ENCODE results near the gene STAP2.

Gene STAP2

DNA sequence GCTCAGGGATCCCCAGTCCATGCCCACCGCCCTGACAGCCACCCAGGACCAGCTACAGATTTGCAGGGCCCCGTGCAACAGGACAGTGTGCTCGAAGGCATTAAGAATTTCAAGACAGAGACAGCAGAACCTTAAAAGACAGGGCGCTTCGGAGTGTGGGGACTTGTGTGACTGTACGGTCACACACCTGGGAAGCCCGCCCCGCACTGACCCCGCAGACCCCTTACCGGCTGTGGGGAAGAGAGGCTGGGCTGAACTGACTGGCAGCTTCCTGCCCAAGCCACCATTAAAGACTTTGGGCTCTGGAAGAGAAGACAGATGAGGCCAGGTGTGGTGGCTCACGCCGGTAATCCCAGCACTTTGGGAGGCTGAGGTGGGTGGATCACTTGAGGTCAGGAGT is 14.4 kb downstream of the STAP2 start:
- H3K4me1 ChIP-seq (ENCODE audit: control insufficient read depth, insufficient read depth, low read length, poor library complexity, severe bottlenecking) = peaks cover 2% of the 10 kb centered on the region
- no peak overlapping the region for H3K4me3 ChIP-seq (ENCODE audit: extremely low read depth, insufficient read depth, low read length, poor library complexity, severe bottlenecking)
- H3K36me3 ChIP-seq (ENCODE audit: control insufficient read depth, insufficient read depth, low read length) = no peaks in the 10 kb centered on the region
- H3K9me3 ChIP-seq (ENCODE audit: control insufficient read depth, low read length) = peaks cover 9% of the 10 kb centered on the region
- H3K27ac ChIP-seq (ENCODE audit: low read depth, low read length, severe bottlenecking) = no peak overlapping the region
- 96% methylated on average over 10 of the region's 12 CpGs for WGBS, 2 experiments (ENCODE audit: insufficient coverage in 2 of 2)

DNA sequence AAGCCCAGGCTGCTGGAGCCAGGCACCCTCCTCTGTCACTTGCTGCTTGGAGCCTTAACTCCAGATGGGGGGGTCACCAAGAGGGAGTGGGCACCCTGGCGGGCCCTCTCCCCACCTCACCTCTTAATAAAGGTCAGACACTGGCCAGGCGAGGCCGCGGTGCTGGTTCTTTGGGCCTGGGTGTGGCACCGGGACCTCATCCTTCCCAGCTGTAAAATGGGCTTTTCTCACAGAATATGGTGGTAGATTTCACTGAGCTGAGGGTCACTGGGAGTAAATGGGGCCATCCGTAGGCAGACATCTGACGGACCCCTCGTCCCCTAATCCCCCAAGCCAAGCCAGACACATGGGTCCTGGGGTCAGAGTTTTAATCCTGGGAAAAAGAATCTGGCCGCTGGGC is 14.9 kb downstream of the STAP2 start:
- 93 to 97% methylated on average over 5 to 7 of the region's 9 CpGs for WGBS, 2 experiments (ENCODE audit: insufficient coverage in 2 of 2)
- Histone ChIP-seq H3K4me1 (ENCODE audit: control insufficient read depth, insufficient read depth, low read length, poor library complexity, severe bottlenecking) (peaks cover 2% of the 10 kb centered on the region), H3K9me3 (ENCODE audit: control insufficient read depth, low read length) (peaks cover 9% of the 10 kb centered on the region), H3K27ac (ENCODE audit: low read depth, low read length, severe bottlenecking) (no peak overlapping the region), H3K36me3 (ENCODE audit: control insufficient read depth, insufficient read depth, low read length) (peaks cover 3% of the 10 kb centered on the region), H3K4me3 (ENCODE audit: extremely low read depth, insufficient read depth, low read length, poor library complexity, severe bottlenecking) (no peak overlapping the region)

DNA sequence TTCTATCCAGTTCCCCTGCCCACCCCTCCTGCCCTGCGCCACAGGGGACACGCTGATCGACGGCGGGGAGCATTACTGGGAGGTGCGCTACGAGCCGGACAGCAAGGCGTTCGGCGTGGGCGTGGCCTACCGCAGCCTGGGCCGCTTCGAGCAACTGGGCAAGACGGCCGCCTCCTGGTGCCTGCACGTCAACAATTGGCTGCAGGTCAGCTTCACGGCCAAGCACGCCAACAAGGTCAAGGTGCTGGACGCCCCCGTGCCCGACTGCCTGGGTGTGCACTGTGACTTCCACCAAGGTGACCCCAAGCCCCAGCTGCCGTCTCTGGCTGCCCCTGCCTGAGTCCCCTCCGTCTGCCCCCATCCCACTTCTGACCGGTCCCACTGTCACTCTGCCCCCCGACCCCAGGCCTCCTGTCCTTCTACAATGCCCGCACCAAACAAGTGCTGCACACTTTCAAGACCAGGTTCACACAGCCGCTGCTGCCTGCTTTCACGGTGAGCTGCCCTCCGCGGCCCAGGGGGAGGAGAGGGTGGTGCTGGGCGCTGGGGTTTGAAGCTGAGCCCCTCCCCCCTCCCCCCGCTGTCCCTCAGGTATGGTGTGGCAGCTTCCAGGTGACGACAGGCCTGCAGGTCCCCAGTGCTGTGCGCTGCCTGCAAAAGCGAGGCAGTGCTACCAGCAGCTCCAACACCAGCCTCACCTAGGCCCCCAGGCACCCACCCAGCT is 15.5 kb downstream of the STAP2 start:
- H3K4me1 ChIP-seq (ENCODE audit: control insufficient read depth, insufficient read depth, low read length, poor library complexity, severe bottlenecking) = peaks cover 2% of the 10 kb centered on the region
- H3K9me3 ChIP-seq (ENCODE audit: control insufficient read depth, low read length) = peaks cover 9% of the 10 kb centered on the region
- 94 to 95% methylated on average over 23 to 30 of the region's 37 CpGs for WGBS, 2 experiments (ENCODE audit: insufficient coverage in 2 of 2)
- peaks cover 9% of the 10 kb centered on the region for H3K36me3 ChIP-seq (ENCODE audit: control insufficient read depth, insufficient read depth, low read length)
- no peak overlapping the region for H3K4me3 ChIP-seq (ENCODE audit: extremely low read depth, insufficient read depth, low read length, poor library complexity, severe bottlenecking)
- no peak overlapping the region for H3K27ac ChIP-seq (ENCODE audit: low read depth, low read length, severe bottlenecking)

DNA sequence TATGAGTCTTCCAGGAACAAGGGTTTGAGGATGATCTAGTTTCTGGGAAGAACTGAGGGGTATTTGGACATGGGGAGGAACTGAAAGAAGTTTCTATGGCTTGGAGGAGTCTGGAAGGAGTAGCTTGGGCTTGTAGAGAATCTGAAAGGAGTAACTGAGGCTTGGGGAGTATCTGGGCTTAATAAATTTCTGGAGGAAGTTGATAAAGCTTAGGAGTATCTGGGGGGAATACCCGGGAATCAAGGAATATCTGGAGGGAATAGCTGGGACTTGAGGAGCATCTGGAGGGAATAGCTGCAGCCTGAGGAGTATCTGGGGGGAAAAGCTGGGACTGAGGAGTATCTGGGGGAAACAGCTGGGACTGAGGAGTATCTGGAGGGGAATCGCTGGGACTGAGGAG is 18.2 kb downstream of the STAP2 start:
- H3K4me1 ChIP-seq (ENCODE audit: control insufficient read depth, insufficient read depth, low read length, poor library complexity, severe bottlenecking) = no peaks in the 10 kb centered on the region
- peaks cover 9% of the 10 kb centered on the region for H3K9me3 ChIP-seq (ENCODE audit: control insufficient read depth, low read length)
- peaks cover 28% of the 10 kb centered on the region for H3K36me3 ChIP-seq (ENCODE audit: control insufficient read depth, insufficient read depth, low read length)
- 96% methylated on average over 2 of the region's 2 CpGs for WGBS, 2 experiments (ENCODE audit: insufficient coverage in 2 of 2)
- no peak overlapping the region for H3K4me3 ChIP-seq (ENCODE audit: extremely low read depth, insufficient read depth, low read length, poor library complexity, severe bottlenecking)
- H3K27ac ChIP-seq (ENCODE audit: low read depth, low read length, severe bottlenecking) = no peak overlapping the region

DNA sequence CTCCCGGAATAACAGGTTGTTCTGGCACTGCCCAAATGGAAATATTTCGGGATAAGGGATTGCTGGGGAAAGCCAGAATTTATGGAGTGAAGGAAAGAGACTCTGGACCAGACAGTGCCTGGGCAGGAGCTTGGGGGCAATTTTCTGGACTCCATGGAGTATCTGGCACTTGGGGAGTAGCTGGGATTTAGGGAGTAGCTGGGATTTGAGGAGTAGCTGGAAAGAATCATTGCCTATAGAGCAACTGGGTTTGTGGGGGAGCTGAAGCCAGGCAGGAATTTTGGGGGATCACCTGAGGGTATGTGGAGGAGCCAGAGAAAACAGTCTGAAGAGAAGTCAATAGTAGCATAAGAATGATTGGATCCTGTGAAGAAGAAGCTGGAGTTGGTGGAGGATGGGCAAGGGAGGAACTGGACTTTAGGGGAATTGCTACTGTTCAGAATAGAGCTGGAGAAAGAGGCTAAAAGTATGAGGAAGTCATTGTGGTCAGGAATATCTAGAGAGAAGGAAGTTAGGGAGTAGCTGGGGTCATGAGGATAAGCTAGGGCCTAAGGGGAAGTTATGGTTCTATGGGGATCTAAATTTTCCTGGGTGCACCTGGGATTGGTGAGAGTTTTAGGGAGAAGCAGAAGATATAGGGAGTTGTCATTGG is 19.4 kb downstream of the STAP2 start:
- H3K4me1 ChIP-seq (ENCODE audit: control insufficient read depth, insufficient read depth, low read length, poor library complexity, severe bottlenecking) = no peaks in the 10 kb centered on the region
- H3K27ac ChIP-seq (ENCODE audit: low read depth, low read length, severe bottlenecking) = no peak overlapping the region
- no peak overlapping the region for H3K4me3 ChIP-seq (ENCODE audit: extremely low read depth, insufficient read depth, low read length, poor library complexity, severe bottlenecking)
- peaks cover 32% of the 10 kb centered on the region for H3K36me3 ChIP-seq (ENCODE audit: control insufficient read depth, insufficient read depth, low read length)
- H3K9me3 ChIP-seq (ENCODE audit: control insufficient read depth, low read length) = peaks cover 9% of the 10 kb centered on the region
- WGBS, 2 experiments (ENCODE audit: insufficient coverage in 2 of 2) = 97 to 100% methylated on average over 2 of the region's 2 CpGs

DNA sequence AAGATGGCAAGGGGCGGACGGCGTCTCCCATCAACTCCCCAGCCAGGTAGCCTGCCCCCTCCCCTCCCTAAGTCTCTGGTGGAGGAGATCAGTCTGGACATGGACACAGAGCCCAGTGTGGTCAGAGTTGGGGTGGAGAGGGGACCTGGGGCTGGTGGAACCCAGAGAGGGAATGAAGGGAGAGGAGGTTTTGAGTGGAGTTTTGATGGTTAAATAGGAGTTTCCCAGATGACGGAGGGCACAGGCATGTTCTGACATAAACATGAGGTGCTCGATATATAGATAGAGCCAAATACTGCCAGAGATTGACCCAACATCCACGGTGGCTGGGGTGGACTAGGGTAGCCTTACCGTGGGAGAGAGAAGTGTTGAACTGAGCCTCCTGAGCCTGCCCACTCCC is 20.2 kb downstream of the STAP2 start:
- no peaks in the 10 kb centered on the region for H3K4me1 ChIP-seq (ENCODE audit: control insufficient read depth, insufficient read depth, low read length, poor library complexity, severe bottlenecking)
- peaks cover 32% of the 10 kb centered on the region for H3K36me3 ChIP-seq (ENCODE audit: control insufficient read depth, insufficient read depth, low read length)
- H3K9me3 ChIP-seq (ENCODE audit: control insufficient read depth, low read length) = peaks cover 9% of the 10 kb centered on the region
- 94 to 96% methylated on average over 4 of the region's 7 CpGs for WGBS, 2 experiments (ENCODE audit: insufficient coverage in 2 of 2)
- no peak overlapping the region for H3K27ac ChIP-seq (ENCODE audit: low read depth, low read length, severe bottlenecking)
- H3K4me3 ChIP-seq (ENCODE audit: extremely low read depth, insufficient read depth, low read length, poor library complexity, severe bottlenecking) = no peak overlapping the region

DNA sequence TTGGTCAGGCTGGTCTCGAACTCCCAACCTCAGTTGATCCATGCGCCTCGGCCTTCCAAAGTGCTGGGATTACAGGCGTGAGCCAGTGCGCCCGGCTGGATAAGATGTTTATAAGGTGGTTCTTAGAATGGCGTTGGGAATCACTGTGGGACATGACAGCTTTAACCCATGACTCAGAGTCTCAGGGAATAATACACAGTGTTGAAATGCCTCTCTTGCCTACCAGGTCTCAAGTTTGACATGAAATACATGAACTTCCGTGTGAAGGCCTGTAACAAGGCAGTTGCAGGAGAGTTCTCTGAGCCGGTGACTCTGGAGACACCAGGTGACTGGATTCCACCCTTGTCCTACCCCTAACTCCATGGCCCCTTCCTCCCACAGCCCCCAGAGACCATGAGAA is 21.7 kb downstream of the STAP2 start:
- Histone ChIP-seq H3K36me3 (ENCODE audit: control insufficient read depth, insufficient read depth, low read length) (peaks cover 40% of the 10 kb centered on the region), H3K9me3 (ENCODE audit: control insufficient read depth, low read length) (peaks cover 9% of the 10 kb centered on the region), H3K4me1 (ENCODE audit: control insufficient read depth, insufficient read depth, low read length, poor library complexity, severe bottlenecking) (no peaks in the 10 kb centered on the region), H3K4me3 (ENCODE audit: extremely low read depth, insufficient read depth, low read length, poor library complexity, severe bottlenecking) (no peak overlapping the region), H3K27ac (ENCODE audit: low read depth, low read length, severe bottlenecking) (no peak overlapping the region)
- WGBS, 2 experiments (ENCODE audit: insufficient coverage in 2 of 2) = 90 to 99% methylated on average over 9 of the region's 9 CpGs

DNA sequence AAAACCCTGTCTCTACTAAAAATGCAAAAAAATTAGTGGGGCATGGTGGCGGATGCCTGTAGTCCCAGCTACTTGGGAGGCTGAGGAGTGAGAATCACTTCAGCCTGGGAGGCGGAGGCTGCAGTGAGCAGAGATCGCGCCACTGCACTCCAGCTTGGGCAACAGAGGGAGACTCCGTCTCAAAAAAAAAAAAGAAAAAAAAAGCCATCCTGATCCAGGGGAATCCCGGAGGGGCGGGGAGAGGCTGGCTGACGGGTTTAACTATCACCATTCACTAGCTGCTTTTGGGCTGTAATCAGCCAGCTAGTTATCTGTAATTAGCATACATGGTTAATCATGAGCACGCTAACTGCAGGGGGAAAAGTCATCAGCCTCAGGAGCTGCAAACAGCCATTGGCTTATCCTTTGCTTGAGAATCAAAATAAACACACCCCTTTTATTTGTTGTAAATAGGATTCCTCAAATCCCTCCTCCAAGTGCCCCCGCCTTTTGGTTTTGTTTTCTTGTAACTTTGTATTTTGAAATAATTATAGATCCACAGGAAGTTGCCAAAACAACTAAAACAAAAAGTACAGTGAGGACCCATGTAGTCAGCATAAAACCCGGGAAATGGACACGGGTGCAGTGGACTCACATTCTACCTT is 24.7 kb downstream of the STAP2 start:
- H3K27ac ChIP-seq (ENCODE audit: low read depth, low read length, severe bottlenecking) = no peak overlapping the region
- no peaks in the 10 kb centered on the region for H3K4me1 ChIP-seq (ENCODE audit: control insufficient read depth, insufficient read depth, low read length, poor library complexity, severe bottlenecking)
- WGBS, 2 experiments (ENCODE audit: insufficient coverage in 2 of 2) = 94 to 95% methylated on average over 9 of the region's 12 CpGs
- H3K4me3 ChIP-seq (ENCODE audit: extremely low read depth, insufficient read depth, low read length, poor library complexity, severe bottlenecking) = no peak overlapping the region
- peaks cover 63% of the 10 kb centered on the region for H3K36me3 ChIP-seq (ENCODE audit: control insufficient read depth, insufficient read depth, low read length)
- H3K9me3 ChIP-seq (ENCODE audit: control insufficient read depth, low read length) = no peaks in the 10 kb centered on the region

DNA sequence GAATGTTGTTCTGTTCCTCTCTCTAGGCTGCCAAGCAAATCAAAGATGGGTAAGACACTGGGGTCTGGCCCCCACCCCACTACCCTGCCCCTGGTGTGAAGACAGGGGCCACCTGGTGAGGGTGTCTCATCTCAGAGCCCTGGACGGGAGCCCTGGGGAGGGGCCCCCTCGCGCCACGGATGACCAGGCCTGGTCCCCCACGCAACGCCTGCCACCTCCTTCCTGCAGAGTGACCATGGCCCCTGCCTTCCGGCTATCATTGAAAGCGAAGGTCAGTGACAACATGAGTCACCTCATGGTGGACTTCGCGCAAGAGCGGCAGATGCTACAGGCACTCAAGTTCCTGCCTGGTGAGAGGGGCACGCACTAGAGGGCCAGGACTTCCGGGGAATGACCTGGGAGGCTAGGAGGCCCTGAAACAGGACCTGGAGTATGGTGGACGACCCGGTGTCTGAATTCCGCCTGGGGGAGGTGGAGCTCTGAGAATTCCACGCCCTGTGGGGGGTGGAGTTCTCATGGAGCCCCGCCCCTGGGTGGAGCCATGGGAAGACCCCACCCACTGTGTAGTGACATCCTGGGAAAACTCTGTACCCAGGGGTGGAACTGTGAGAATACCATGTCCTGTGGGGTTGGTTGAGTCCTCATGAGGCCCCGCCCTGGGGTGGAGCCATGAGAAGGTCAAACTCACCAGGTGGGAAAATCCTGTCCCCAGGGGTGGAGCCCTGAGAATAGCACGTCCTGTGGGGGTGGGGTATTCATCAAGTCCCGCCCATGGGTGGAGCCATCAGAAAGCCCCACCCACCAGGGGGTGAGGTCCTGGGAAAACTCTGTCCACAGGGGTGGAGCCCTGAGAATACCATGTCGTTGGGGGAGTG is 28.1 kb downstream of the STAP2 start:
- H3K4me1 ChIP-seq (ENCODE audit: control insufficient read depth, insufficient read depth, low read length, poor library complexity, severe bottlenecking) = no peaks in the 10 kb centered on the region
- H3K27ac ChIP-seq (ENCODE audit: low read depth, low read length, severe bottlenecking) = no peak overlapping the region
- peaks cover 50% of the 10 kb centered on the region for H3K36me3 ChIP-seq (ENCODE audit: control insufficient read depth, insufficient read depth, low read length)
- H3K4me3 ChIP-seq (ENCODE audit: extremely low read depth, insufficient read depth, low read length, poor library complexity, severe bottlenecking) = no peak overlapping the region
- no peaks in the 10 kb centered on the region for H3K9me3 ChIP-seq (ENCODE audit: control insufficient read depth, low read length)
- 95 to 98% methylated on average over 20 to 22 of the region's 22 CpGs for WGBS, 2 experiments (ENCODE audit: insufficient coverage in 2 of 2)

DNA sequence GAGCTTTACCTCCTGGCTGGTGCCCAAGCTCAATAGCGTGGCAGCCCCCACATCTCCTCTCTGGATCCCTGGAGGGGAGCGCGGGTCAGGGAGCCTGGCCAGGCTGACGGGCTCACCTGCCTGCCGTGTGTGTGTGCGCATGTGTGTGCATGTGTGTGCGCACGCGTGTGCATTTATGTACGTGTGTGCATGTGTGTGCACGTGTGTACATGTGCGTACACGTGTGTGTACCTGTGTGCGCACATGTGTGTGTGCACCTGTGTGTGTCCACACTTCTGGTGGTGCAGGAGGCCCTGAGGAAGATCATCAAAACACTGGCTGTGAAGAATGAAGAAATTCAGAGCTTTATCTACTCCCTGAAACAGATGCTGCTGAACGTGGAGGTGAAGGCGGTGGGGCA is 33.0 kb downstream of the STAP2 start:
- Histone ChIP-seq H3K36me3 (ENCODE audit: control insufficient read depth, insufficient read depth, low read length) (peaks cover 29% of the 10 kb centered on the region), H3K9me3 (ENCODE audit: control insufficient read depth, low read length) (no peaks in the 10 kb centered on the region), H3K4me1 (ENCODE audit: control insufficient read depth, insufficient read depth, low read length, poor library complexity, severe bottlenecking) (no peaks in the 10 kb centered on the region), H3K4me3 (ENCODE audit: extremely low read depth, insufficient read depth, low read length, poor library complexity, severe bottlenecking) (peak overlapping the region; percentile 44), H3K27ac (ENCODE audit: low read depth, low read length, severe bottlenecking) (no peak overlapping the region)
- WGBS, 2 experiments (ENCODE audit: insufficient coverage in 2 of 2) = 94 to 95% methylated on average over 15 to 16 of the region's 16 CpGs

Measured in mesodermal cell (in vitro differentiated cells).